NCI-H2081 (cell line): ENCODE results near the gene UGT1A10.
"Not testable (repeated sequence)": the region's sequence is repeated elsewhere in the genome, so short reads cannot be mapped to it uniquely, and the experiment has no call there.

Source experiments
- DNase-seq, 2 experiments: peaks; one replicate each; lab custom pipeline; 2025; lab: John Stamatoyannopoulos, UW

UGT1A10 gene

GRCh38 chr2:233692648-233693047 is 56.4 kb downstream of the UGT1A10 start, which contains the start of gene UGT1A6:
Gene UGT1A6 (plus strand): TSS chr2:233692890. CDS start chr2:233693005, 115 bp downstream.
- no peak for DNase-seq

DNA sequence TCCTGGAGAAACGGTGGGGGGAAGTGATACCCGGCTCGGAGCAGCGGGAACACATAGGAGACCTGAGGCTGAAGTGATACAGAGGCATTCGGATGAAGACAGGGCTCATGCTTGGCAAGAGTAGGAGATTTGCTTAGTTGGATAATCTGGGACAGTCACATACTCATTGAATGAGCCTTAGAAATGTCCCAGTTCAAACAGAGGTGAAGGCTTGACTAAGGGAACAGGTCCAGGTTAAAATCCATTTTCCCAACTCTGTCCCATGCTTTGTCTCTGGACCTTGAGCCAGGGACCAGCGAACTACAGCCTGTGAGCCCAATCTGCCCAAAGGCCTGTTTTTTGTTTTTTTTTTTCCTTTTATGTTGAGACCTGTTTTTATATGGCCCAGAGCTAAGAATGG is 57.7 kb downstream of the UGT1A10 start:
- no peak for DNase-seq

DNA sequence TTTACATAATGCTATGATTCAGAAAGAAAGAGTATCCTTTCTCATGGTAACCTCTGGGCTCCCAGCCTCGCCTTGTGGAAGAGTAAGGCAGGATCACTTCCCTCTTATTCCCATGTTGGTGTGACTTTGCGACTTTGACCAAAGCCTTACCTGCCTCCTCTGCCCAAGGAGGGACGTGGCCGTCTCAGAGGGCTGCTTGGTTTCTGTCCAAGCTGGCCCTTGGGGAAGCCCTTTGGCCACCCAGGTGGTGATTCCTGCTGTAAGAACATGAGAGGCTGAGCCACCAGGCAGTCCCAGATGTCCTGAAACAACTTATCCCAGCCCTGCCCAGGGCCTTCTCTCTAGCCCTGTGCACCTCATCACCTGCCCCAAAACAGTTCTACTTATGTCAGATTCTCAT is 62.5 kb downstream of the UGT1A10 start:
- no peak for DNase-seq

GRCh38 chr2:233699424-233700027 is 63.3 kb downstream of the UGT1A10 start:
- no peak for DNase-seq

GRCh38 chr2:233700028-233700635 is 63.9 kb downstream of the UGT1A10 start:
- peak in 1 of 2 experiments; percentile 52 for DNase-seq

- DNase-seq, result not testable (repeated sequence)
These were observed 64.6 kb downstream of the UGT1A10 start for GRCh38 chr2:233700842-233701241.

DNA sequence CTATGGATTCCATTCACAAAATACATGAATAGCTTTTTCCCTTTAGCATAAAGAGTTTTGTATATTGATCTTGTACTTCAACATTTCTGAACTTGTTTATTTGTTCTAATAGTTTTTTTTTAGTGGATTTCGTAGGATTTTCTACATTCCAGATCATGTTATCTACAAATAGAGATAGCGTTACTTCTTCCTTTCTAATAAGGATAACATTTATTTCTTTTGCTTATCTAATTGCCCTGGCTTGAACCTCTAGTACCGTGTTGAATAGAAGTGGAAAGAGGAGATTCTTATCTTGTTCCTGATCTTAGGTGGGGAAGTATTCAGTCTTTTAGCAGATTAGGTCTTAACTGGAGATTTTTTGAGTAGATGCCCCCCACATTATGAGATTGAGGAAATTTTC is 66.0 kb downstream of the UGT1A10 start:
- no peak for DNase-seq

GRCh38 chr2:233705911-233706506 is 69.8 kb downstream of the UGT1A10 start:
- no peak for DNase-seq

DNA sequence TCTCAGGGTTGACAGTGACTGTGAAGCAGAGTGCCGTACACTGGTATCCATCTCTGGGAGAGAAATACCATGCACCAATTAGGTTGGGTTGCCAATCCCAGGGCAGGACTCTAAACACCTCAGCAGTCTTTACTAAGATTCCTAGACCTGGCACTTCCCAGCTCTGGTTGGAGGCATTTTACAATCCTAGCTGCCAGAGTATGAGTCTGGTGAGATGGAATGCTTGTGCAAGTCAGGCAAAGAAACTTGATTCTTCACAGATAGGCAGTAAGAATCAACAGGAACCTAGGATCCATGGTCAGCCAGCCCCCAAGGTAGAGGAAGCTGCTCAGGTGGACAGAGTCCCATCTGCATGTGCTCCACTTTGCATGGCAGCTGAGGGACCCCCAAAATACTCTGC is 70.5 kb downstream of the UGT1A10 start:
- no peak for DNase-seq

GRCh38 chr2:233707940-233708644 is 71.8 kb downstream of the UGT1A10 start:
- DNase-seq, result no peak

- no peak for DNase-seq
These were observed 72.7 kb downstream of the UGT1A10 start for GRCh38 chr2:233708942-233709341.

DNA sequence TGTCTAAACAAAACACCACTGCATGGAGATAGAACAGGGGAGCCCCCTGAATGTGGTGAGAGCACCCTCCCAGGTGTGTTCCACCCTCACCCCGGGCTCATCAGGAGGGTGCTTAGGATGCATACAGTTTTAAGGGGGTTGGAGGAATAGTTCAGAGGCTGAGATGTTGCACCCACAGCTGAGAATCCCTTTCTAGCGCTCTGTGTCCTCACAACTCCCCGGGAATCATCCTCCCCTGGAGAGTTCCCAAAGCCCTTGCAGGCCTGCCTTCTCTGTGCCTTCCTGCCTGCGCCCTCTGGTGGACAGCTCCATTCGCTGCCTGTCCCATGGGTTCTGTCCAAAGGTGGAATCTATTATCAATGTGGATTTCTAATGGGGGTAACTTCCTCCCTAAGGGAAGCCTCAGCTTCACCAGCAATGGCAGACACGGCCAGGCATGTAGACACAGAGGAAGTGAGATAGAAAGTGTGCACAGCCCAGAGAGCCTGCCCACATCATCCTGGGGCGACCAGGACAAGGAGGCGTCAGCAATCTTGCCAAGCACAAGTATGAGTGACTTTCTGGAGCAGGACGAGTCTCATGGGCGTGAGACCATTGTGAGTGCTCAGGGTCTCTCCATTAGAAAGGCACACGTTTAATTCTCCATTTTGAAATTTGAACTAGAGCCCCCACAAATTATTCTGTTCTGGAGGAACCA is 75.2 kb downstream of the UGT1A10 start:
- DNase-seq, result peak; percentile 79 to 80

- DNase-seq, result no peak
These were observed 76.5 kb downstream of the UGT1A10 start, which contains the start of gene UGT1A5 for GRCh38 chr2:233712611-233713261. Gene UGT1A5 (plus strand): TSS chr2:233712907. CDS start chr2:233712992, 85 bp downstream.

GRCh38 chr2:233713262-233713615 is 77.0 kb downstream of the UGT1A10 start:
- no peak for DNase-seq

DNA sequence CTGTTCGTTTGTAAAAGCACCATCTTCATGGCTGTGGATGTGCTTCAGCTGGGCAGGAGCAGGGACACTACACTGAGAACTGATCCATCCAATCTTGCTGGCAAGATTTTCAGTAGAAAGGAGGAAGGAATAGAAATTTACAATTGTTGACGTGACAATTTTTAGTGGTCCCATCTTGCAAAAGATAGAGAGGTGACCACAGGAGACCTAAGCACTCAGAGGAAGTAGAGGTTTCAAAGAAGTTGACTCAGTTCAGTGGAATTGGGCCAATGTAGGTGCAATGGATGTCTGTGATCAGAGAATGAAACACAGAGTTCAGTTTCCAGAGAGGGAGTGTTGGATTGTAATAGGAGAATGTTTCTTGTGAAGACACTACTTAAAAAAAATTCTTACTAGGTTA is 77.9 kb downstream of the UGT1A10 start:
- no peak for DNase-seq

GRCh38 chr2:233718552-233718951 is 82.3 kb downstream of the UGT1A10 start, which contains the start of gene UGT1A4:
Gene UGT1A4 (plus strand): TSS chr2:233718736. CDS start chr2:233718821, 85 bp downstream.
- no peak for DNase-seq

DNA sequence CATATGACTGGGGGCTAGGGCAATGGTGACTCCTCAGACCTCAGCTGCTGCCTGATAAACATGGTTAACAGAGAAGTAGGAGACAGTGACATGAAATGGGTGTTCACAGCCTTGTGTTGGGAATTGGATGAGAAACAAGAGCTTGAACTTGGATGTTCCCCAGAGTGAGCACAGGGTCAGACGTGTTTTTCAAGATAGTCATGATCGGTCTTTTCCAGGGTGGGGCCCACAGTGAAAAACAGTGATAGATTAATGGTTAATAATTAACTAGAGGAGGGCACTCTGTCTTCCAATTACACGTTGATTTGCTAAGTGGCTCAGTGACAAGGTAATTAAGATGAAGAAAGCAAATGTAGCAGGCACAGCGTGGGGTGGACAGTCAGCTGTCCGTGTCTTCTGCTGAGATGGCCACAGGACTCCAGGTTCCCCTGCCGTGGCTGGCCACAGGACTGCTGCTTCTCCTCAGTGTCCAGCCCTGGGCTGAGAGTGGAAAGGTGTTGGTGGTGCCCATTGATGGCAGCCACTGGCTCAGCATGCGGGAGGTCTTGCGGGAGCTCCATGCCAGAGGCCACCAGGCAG is 92.6 kb downstream of the UGT1A10 start, which contains the start of gene UGT1A3:
TSS of gene UGT1A3 (plus strand) at position 320 of the 579 bp plus-strand sequence. CDS start at position 405, 85 bp downstream.
- DNase-seq, result no peak

DNA sequence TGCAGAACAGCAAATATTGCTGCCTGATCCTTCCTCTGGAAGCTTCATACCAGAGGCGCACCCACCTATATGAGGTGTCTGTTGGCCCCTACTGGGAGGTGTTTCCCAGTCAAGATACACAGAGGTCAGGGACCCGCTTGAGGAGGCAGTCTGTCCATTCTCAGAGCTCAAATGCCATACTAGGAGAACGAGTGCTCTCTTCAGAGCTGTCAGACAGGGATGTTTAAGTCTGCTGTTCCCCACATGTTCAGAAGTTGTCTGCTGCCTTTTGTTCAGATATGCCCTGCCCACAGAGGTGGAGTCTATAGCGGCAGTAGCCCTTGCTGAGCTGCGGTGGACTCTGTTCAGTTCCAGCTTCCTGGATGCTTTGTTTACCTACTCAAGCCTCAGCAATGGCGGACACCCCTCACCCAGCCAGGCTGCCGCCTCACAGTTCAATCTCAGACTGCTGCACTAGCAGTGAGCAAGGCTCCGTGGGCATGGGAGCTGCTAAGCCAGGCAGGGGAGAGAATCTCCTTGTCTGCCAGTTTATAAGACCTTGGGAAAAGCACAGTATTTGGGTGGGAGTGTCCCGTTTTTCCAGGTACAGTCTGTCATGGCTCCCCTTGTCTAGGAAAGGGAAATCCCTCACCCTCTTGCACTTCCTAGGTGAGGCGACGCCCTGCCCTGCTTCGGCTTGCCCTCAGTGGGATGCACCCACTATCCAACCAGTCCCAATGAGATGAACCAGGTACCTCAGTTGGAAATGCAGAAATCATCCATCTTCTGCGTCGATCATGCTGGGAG is 100.8 kb downstream of the UGT1A10 start:
- DNase-seq, result not testable (repeated sequence)

DNA sequence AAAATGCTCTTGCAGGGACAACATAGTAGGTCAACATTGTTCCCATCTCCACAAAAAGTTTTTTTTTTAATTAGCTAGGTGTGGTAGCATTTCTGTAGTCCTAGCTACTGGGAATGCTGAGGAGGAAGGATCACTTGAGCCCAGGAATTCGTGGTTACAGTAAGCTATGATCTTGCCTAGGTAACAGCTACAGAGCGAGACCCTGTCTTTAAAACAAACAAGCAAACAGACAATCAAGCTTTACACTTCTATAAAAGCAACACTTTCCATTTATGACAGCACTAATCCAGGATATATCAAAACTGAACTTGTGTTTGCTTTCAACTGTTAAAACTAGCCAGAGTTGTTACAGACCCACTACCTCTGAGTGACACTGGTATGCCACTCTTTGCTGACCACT is 104.6 kb downstream of the UGT1A10 start:
- DNase-seq, result no peak
